Neural cell (in vitro differentiated cells): ENCODE results near the gene PGS1.

Experiments used
- EZH2 ChIP-seq: fragments of 200-600, 300-800 bp; shearing (Covaris generic), sonication (generic); IDR thresholded peaks from 2 replicates; pipeline ENCODE4 v1.6.1; 2014; ENCODE audit warnings: antibody characterized with exemption, low read length, borderline replicate concordance, mild to moderate bottlenecking; ENCODE audit not compliant: insufficient read depth, poor library complexity, severe bottlenecking
- MXI1 ChIP-seq: fragments of 450-650 bp; conservative IDR thresholded peaks from 2 replicates; pipeline ENCODE4 v1.6.1; 2014; ENCODE audit warnings: antibody characterized with exemption, mild to moderate bottlenecking; ENCODE audit not compliant: poor library complexity, severe bottlenecking
- TF ChIP-seq, protein P1 (sequence below): fragments of 450-650 bp; IDR thresholded peaks from 2 replicates; pipeline ENCODE4 v1.5.1; 2014; ENCODE audit warnings: antibody characterized with exemption, mild to moderate bottlenecking, moderate library complexity; ENCODE audit not compliant: poor library complexity, severe bottlenecking

DNA sequence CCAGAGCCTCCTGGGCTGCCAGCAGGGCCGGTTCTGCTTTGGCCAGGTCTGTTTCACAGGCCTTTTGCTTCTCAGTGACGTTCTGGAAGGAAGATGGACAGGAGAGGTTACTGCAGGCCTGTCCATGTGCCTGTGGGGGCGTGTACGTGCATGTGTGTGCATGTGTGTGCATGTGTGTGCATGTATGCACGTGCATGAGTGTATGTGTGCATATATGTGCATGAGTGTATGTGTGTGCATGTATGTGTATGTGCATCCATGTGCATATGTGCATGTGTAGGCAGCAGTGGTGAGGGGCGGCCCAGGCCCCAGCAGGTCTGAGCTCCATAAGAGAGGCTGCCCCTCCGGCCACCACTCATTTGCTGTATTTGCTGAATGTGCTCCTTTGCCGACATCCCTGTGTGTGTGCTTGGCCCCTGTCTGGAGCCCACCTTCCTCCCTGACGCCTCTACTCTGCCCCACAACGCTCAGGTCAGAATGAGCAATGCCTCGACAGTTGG, 81.8 kb downstream of the PGS1 start:
- TF ChIP-seq, protein P1, sequence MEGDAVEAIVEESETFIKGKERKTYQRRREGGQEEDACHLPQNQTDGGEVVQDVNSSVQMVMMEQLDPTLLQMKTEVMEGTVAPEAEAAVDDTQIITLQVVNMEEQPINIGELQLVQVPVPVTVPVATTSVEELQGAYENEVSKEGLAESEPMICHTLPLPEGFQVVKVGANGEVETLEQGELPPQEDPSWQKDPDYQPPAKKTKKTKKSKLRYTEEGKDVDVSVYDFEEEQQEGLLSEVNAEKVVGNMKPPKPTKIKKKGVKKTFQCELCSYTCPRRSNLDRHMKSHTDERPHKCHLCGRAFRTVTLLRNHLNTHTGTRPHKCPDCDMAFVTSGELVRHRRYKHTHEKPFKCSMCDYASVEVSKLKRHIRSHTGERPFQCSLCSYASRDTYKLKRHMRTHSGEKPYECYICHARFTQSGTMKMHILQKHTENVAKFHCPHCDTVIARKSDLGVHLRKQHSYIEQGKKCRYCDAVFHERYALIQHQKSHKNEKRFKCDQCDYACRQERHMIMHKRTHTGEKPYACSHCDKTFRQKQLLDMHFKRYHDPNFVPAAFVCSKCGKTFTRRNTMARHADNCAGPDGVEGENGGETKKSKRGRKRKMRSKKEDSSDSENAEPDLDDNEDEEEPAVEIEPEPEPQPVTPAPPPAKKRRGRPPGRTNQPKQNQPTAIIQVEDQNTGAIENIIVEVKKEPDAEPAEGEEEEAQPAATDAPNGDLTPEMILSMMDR, result no peak
- no peak for TF ChIP-seq MXI1
- TF ChIP-seq EZH2, result no peak
